ENCODE results near the gene CLIC5. TPM values are rescaled to one million over a fixed set of nuclear protein-coding genes. Genes with fewer than 3 reads are reported as not detected.
A peak's percentile ranks its signal among the peaks of the same experiment; 100 is the strongest.

CLIC5 gene
- polyA plus RNA-seq (0.09 TPM in 2 of 3 replicates, not detected in the other), polyA minus RNA-seq (not detected in 3 replicates)
- 0.12 TPM for polyA plus RNA-seq (2011; ENCODE audit: low read depth)
- polyA plus RNA-seq (2011; cell fraction: cytosol; rRNA removed) = 0.15 TPM in 1 of 2 replicates, not detected in the other
- polyA plus RNA-seq (2011; cell fraction: nucleus; rRNA removed) = 0.11 TPM in 1 of 2 replicates, not detected in the other
- 0.39 TPM in 1 of 2 replicates, not detected in the other for polyA plus RNA-seq (2012; ENCODE audit: low replicate concordance)
- polyA minus RNA-seq (2011; cell fraction: cytosol; rRNA and poly(A)+ RNA removed) = not detected
- polyA minus RNA-seq (2011; cell fraction: nucleus; rRNA and poly(A)+ RNA removed) = not detected in 2 replicates

GRCh38 chr6:46015119-46015968, at the start of gene CLIC5:
Gene CLIC5 (minus strand): TSS chr6:46015860. CDS start chr6:46015542, 318 bp downstream.
- Histone ChIP-seq H4K20me1 (ENCODE audit: control insufficient read depth, extremely low read depth, insufficient read depth, low read length) (no peaks in the 10 kb centered on the region), H3K79me2 (ENCODE audit: control insufficient read depth, insufficient read depth, low read length) (no peaks in the 10 kb centered on the region), H3K4me3 (ENCODE audit: control insufficient read depth in 2 of 3, extremely low read depth in 1 of 3, insufficient read depth in 2 of 3, low read depth in 1 of 3, low read length in 3 of 3) (no peak within 1 kb of the TSS), H3K36me3 (ENCODE audit: control insufficient read depth in 2 of 2, extremely low read depth in 1 of 2, insufficient read depth in 2 of 2, low read length in 2 of 2) (no peaks in the 10 kb centered on the region), H3K9me3 (ENCODE audit: control insufficient read depth, low read depth, low read length) (no peaks in the 10 kb centered on the region), H3K27ac (ENCODE audit: control insufficient read depth, insufficient read depth, low read length) (no peak within 1 kb of the TSS), H3K9ac (ENCODE audit: control insufficient read depth, extremely low read depth, insufficient read depth, low read length) (no peak within 1 kb of the TSS), H3K27me3 (ENCODE audit: control insufficient read depth, extremely low read depth, insufficient read depth, low read length) (peaks cover 52% of the 10 kb centered on the region), H3K9me1 (ENCODE audit: control insufficient read depth, extremely low read depth, insufficient read depth, low read length) (no peaks in the 10 kb centered on the region), H2AFZ (ENCODE audit: control insufficient read depth, low read length) (no peak within 1 kb of the TSS), H3K4me1 (ENCODE audit: control insufficient read depth, extremely low read depth, insufficient read depth, low read length) (no peaks in the 10 kb centered on the region), H3K4me2 (ENCODE audit: control insufficient read depth, extremely low read depth, insufficient read depth, low read depth, low read length) (peak within 1 kb of the TSS; percentile 2)
- no peak for FAIRE-seq
- TF ChIP-seq EZH2 (IDR thresholded peaks at IDR 0.05; ENCODE audit: low read length) (peak; percentile 92), CTCF (optimal IDR thresholded peaks at IDR 0.05 in 1 of 3, IDR thresholded peaks at IDR 0.05 in 1 of 3, conservative IDR thresholded peaks at IDR 0.05 in 1 of 3; ENCODE audit: extremely low read depth in 1 of 3, insufficient read depth in 2 of 3, low read length in 3 of 3) (no peak)
- dilution Hi-C loops (cut with MboI; ENCODE audit: extremely low pct_ligation_motif_present, low sequenced_read_pairs) = no loop called here
- no peak for DNase-seq (ENCODE audit: low read depth, low spot score)

GRCh38 chr6:46062991-46063390, 47.3 kb upstream of the CLIC5 start:
- peaks cover 3% of the 10 kb centered on the region for H3K27me3 ChIP-seq (ENCODE audit: control insufficient read depth, extremely low read depth, insufficient read depth, low read length)

More at GRCh38 chr6:46062991-46063390, 47.3 kb upstream of the CLIC5 start:
- no peak overlapping the region for H3K27ac ChIP-seq (ENCODE audit: control insufficient read depth, insufficient read depth, low read length)
- dilution Hi-C loops (cut with MboI; ENCODE audit: extremely low pct_ligation_motif_present, low sequenced_read_pairs) = no loop called here
- H3K79me2 ChIP-seq (ENCODE audit: control insufficient read depth, insufficient read depth, low read length) = no peaks in the 10 kb centered on the region
- no peaks in the 10 kb centered on the region for H3K4me1 ChIP-seq (ENCODE audit: control insufficient read depth, extremely low read depth, insufficient read depth, low read length)
- H2AFZ ChIP-seq (ENCODE audit: control insufficient read depth, low read length) = no peak overlapping the region
- FAIRE-seq (no peak), DNase-seq (ENCODE audit: low read depth, low spot score) (no peak)
- H3K9me1 ChIP-seq (ENCODE audit: control insufficient read depth, extremely low read depth, insufficient read depth, low read length) = no peaks in the 10 kb centered on the region
- H3K9ac ChIP-seq (ENCODE audit: control insufficient read depth, extremely low read depth, insufficient read depth, low read length) = no peak overlapping the region
- H4K20me1 ChIP-seq (ENCODE audit: control insufficient read depth, extremely low read depth, insufficient read depth, low read length) = no peaks in the 10 kb centered on the region
- no peaks in the 10 kb centered on the region for H3K9me3 ChIP-seq (ENCODE audit: control insufficient read depth, low read depth, low read length)
- H3K36me3 ChIP-seq (ENCODE audit: control insufficient read depth in 2 of 2, extremely low read depth in 1 of 2, insufficient read depth in 2 of 2, low read length in 2 of 2) = no peaks in the 10 kb centered on the region
- H3K4me2 ChIP-seq (ENCODE audit: control insufficient read depth, extremely low read depth, insufficient read depth, low read depth, low read length) = no peak overlapping the region
- H3K4me3 ChIP-seq (ENCODE audit: control insufficient read depth in 2 of 3, extremely low read depth in 1 of 3, insufficient read depth in 2 of 3, low read depth in 1 of 3, low read length in 3 of 3) = no peak overlapping the region
- TF ChIP-seq EZH2 (IDR thresholded peaks at IDR 0.05; ENCODE audit: low read length) (no peak), CTCF (optimal IDR thresholded peaks at IDR 0.05 in 1 of 3, IDR thresholded peaks at IDR 0.05 in 1 of 3, conservative IDR thresholded peaks at IDR 0.05 in 1 of 3; ENCODE audit: extremely low read depth in 1 of 3, insufficient read depth in 2 of 3, low read length in 3 of 3) (no peak)
